ENCODE measurements around the gene HSPA1B.
"Not testable (repeated sequence)": the region's sequence is repeated elsewhere in the genome, so short reads cannot be mapped to it uniquely, and the experiment has no call there.

The HSPA1B gene

DNA sequence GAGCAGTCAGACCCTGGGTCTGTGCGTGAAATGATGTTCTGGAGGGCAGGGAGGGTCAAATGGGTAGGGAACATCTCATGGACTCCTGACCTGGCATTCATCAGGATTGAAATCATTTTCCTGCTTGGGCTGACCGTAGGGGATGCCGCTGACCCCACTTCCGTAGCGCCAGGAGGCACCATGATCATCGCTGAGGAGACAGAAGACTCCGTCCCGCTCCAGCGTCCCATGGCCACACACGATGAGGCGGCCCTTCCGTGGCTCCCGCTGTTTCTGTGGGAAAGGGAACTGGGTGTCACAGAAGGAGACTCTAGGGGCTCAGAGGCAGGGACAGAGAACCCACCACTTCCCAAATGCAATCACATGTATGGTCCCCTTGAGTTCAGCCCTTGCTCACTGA is 32.8 kb downstream of the HSPA1B start:
- DNase-seq, result no peak

GRCh38 chr6:31861150-31861549 is 33.6 kb downstream of the HSPA1B start:
- DNase-seq, result no peak

DNA sequence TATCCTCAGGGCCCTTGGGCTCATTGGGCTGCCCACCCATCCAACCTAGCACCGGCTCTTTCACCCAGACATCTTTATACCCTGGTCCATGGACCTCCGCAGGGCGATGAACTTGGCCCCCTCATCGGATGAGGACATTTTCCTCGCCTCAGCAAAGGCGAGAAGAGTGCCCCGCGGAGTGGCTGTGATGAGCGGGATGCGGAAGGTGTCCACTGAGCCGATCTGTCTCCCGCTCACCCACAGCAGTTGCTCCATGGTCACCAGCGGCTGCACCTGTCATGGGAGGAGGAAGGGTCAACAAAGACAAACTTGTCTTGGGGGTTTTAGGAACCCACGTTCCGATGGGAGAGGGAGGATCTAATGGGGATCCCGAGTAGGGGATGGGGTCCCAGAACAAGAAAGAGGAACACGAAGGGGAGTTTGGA is 34.4 kb downstream of the HSPA1B start:
- DNase-seq, result no peak

DNA sequence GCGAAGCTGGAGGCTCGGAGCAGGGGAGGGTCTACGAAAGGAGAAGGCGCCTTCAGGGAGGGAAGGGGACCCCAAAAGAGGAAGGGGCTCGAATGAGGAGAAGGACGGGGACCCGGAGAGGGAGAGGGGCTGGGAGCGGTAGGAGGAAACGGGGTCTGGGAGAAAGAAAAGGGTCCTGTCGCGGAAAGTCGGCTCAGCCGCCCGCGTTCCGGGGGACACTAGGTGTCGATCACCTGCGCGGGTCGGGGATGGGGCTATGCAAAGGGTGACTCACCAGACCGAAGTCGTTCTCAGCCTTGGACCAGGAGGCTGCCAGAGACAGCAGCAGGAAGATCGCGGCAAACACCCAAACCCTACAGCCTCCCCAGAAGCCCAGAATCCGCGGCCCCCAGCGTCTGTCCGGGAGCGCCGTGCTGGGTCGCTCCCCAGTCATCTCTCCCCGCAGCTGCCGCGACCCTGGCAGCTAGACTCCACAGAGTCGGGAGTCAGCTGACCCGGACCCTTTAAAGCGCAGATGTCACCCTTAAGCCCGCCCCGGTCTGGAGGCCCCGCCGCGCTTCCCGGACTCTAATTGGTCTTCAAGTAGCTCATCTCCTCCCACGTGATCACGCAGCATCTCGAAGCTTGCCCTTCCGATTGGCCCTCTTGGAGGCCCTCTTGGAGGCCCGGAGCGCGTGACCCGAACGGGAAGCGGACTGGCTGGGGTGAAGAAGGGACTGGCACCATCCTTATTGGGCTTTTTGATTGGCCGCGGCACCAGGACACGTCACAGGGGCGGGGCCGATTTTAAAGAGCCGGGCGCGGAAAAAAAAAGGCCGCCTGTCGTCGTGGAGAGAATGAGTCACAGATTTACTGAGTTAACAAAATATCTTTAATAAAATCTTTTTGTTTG is 35.1 kb downstream of the HSPA1B start, which contains the start of gene NEU1:
NEU1 (minus strand) TSS at position 478 of the 892 bp plus-strand sequence; CDS start at position 433, 45 bp downstream.
- DNase-seq, result peak; percentile 100

GRCh38 chr6:31864123-31864562 is 36.6 kb downstream of the HSPA1B start:
- not testable (repeated sequence) for DNase-seq

DNA sequence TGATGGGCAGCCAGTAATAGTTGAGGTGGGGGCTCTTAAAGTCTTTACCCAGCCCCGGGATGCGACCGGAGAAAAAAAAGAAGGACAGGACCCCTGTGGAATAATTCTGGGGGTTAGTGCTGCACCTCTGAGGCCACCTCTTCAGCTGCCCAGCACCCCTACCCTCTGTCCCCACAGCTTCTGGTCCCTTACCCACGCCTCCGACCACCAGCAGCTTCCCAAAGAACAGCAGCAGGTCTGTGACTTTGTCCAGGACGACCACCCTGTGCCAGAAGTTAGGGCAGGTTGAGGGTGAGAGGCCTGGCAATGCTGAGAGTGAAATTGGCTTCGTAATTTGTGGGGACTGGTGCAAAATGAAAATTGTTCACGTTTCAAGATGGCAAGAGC is 37.3 kb downstream of the HSPA1B start:
- no peak for DNase-seq

- DNase-seq, result no peak
These were observed 37.9 kb downstream of the HSPA1B start for GRCh38 chr6:31865205-31866118.

DNA sequence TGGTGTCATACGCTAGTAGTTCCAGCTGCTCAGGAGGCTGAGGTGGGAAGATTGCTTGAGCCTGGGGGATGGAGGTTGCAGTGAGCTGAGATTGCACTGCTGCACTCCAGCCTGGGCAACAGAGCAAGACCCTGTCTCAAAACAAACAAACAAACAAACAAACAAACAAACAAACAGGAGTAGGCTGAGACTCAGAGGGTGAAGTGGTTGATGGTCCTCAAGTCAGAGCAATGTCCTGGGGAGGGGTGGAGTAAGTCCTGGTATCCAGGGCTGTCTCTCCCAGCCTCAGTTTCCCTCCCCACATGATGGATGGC is 41.1 kb downstream of the HSPA1B start:
- DNase-seq, result not testable (repeated sequence)

DNA sequence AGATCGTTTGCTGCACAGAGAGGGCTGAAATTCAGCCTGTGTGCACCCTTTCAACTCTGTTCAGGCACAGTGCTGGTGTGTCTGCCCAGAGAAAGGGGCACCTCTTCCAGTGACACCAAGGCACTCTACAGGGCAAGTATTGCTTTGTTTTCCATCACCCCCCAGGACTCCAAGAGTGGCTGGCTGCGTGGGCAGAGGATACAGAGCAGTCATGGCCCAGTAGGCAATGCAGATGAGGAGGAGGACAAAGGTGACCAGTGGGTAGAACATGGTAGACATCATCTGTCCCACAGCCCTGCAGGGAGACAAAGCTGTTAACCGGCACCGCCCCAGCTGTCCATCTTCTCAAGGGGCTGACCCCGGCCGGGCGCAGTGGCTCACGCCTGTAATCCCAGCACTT is 41.8 kb downstream of the HSPA1B start:
- no peak for DNase-seq

DNA sequence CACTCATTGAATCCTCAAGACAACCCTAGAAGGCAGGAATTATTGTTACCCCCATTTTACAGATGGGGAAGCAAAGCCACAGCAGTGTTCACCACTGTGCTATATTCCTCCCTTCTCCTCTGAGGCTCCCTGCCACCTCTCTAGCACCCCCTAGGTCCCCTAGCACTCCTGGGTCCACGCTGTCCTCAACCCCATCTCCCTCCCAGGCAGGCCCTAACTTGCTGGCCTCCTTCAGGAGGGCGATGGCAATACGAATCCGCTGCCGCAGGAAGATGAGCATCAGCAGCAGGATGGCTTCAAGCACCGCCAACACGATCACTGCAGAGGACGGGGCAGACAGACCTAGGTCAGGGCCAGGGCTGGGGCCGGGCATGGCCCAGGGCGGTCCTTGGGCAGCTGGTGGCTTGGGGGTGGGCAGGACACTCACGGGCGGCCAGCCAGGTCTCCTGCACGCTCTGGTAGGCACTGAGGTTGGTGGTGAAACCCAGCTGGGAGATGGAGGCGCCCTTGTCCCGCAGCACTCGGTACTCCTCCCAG is 42.9 kb downstream of the HSPA1B start:
- DNase-seq, result no peak

- no peak for DNase-seq
These were observed 43.6 kb downstream of the HSPA1B start for GRCh38 chr6:31871046-31871659.

DNA sequence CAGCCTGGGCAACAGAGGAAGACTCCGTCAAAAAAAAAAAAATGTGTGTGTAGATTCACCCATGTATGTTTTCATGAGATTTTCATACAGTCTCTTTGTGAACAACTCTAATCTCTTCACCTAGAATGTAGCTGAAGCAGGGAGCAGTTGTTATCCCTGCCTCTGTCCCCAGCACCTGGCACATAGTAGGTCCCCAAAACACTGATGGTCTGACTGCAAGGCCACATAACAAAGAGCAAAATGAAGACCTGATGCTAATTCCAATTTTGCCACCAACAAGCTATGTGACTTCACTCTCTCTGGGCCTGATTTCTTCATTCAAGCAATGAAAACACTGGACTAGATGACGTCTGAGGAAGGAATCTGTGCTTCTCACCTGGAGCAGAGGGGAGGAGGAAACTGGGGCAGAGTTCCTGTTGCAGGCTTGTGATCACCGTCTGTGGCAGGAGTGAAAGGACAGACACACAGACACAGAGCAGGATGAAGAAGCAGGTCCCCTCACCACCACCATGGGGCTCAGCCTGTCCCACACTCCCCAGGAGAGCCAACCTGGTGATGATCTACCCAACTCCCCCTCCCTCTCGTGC is 46.6 kb downstream of the HSPA1B start:
- DNase-seq, result no peak

DNA sequence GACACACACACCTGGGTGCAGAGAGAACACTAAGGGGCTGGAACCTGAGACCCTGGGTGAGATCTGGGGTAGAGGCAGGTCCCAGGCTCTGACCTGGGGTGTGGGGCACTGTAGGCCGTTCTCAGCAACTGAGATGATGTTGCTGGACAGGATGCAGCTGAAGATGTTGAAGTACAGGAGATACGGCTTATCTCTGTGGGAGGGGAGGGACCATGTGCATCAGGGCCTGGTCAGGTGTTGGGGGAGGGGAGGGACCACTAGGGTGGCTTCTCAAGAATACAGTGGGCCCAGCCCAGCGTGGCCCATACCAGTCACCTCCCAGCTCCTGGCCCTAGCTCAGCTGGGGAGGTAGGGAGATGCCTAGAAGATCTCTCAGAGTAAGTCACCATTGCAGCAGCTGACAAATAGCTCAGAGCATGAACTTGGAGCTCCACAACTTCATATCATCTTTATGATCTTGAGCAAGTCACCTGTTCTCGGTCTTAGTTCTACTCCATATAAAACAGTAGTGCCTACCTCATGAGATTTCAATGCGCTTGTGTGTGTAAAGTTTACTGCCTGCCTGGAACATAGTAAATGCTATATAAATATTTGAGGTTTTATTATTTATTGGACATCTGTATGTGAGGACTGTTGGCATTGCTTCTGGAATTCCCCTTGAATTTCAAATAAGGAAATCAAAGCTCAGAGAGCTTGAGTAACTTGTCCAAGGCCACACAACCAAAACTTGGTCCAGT is 47.5 kb downstream of the HSPA1B start:
- no peak for DNase-seq

DNA sequence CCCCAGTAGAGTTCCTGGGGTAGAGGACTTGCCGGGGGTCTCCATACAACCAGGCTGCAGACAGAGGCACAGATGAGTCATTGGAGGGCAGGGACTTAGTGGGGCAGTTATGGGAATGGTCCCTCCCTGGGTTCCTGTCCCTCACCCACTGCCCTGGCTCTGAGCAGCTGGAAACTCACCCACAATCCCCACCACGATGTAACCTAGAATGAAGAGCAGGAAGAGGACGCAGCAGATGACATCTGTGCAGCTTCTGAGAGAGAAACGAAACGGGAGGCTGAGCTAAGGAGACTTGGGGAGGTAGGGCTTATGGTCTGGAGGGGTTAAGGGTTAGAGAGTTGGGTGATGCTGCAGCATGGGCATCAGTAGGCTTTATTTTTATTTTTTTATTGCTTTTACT is 48.3 kb downstream of the HSPA1B start:
- DNase-seq, result no peak

DNA sequence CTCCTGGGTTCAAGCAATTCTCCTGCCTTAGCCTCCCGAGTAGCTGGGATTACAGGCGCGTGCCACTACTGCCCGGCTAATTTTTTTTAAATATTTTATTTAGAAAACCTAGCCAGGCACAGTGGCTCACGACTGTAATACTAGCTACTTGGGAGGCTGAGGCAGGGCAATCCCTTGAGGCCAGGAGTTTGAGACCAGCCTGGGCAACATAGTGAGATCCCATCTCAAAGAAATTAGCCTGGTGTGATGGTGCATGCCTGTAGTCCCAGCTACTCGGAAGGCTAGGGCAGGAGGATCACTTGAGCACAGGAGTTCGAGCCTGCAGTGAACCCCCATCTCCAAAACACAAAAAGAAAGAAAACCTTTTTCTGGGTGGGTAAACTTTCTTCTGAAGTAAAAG is 48.8 kb downstream of the HSPA1B start:
- DNase-seq, result no peak

DNA sequence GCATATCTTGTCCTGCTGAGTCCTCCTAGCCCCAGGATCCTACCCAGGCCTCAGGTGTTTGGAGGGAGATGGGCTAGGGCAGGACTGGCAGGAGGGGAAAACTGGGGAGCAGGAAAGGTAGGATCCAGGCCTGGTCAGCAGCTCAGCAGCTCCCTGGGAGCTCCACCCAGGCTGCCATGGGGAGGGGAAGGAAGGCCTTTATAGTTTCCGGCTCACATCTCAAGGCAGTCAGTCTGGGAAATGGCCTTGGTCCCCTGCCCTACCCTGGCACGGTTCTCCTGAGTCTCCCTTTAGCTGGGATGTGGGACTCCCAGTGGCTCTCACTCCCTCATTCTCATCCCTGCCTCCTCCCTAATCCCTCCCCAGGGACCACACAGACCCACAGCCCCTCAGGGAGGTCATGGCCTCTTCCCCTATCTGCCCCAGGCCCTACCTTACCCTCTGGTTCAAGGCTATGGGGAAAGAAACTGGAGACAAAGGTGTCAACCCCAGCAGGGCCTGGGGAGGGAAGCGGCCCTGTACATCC is 49.6 kb downstream of the HSPA1B start:
- no peak for DNase-seq

DNA sequence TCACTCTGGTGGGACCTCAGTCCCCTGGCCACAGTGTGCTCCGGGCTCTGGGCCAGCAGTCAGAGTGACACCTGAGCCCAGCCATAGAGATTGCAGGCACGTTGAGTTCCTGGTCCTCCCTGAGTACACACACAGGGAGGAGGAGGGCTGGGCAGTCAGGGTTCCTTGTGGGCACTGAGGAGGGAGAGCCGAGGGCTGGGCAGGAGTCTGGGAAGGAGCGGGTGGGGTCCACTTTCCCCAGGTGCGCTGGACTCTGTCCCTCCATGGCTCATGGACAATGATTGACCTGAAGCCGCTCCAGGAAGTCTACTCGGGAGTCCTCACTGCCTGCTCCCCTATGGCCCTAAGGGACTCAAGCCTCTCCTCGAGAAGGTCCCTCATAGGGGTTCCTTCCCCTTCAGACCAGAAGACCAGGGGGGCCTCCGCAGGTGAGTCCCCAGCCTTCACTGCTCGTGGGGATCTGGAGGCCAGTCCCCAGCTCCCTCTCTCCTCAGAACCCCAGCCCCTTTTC is 50.2 kb downstream of the HSPA1B start:
- DNase-seq, result no peak

DNA sequence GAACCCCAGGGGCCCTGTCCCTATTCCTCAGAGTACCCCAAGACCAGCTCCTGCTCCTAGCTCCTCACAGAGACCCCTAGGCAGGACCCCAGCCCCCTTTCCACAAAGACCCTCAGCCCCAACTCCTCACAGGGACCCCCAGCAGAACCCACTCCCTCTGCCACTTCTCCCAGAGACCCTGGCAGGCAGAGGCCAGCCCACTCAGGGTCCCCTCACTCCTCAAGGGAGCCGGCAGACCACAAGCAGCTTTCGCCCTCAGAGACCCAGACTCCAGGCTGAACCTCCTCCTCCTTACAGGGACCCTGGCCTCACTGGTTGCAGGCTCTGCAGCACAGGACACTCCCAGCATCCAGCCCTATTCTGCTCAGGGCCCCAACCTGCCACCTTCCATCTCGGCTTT is 50.7 kb downstream of the HSPA1B start:
- no peak for DNase-seq

DNA sequence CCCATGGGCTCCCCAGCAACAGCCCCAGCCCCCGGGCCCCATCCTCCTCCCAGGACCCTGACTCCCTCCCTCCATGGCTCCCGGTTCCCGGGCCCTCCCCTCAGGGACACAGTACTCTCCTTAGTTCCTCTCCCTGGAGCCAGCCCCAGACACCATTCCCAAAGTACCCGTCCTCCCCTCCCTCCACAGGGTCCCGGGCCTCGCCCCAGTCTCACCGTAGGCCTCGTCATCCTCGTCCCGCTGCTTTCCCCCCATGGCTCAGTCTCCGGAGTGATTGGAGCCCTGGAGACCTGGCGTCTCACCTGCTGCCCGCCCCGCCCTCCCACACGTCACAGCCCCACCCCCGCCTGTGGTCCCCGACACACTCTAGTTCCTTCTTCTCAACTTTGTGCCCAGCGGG is 51.2 kb downstream of the HSPA1B start, which contains the start of gene SLC44A4:
SLC44A4 (minus strand) TSS at position 272 of the 400 bp plus-strand sequence; CDS start at position 255, 17 bp downstream.
- DNase-seq, result no peak

DNA sequence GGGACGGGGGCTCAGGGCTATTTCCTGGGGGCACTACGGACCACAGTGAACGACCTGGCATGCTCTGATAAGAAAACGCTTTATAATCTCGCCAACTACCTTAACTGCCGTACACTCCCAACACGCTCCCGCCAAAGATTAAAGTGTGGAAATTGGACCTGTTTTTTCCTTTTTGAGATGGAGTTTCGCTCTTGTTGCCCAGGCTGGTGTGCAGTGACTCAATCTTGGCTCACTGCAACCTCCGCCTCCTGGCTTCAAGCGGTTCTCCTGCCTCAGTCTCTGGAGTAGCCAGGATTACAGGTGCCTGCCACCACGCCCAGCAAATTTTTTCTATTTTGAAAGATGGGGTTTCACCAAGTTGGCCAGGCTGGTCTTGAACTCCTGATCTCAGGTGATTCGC is 51.6 kb downstream of the HSPA1B start:
- DNase-seq, result no peak

Measured in CD4-positive, alpha-beta T cell treated with Interleukin-17A for 1 hour (primary cell).